HEK293T (cell line): ENCODE measurements around the gene HOXB3.

Source experiments
- CTCF ChIA-PET: fragments of 350-600 bp; formaldehyde crosslinking; extraction: SDS; loops from one replicate; lab custom pipeline; 2021; ENCODE audit warnings: antibody characterized with exemption, inconsistent platforms; lab: Yijun Ruan, JAX
- POLR2A ChIA-PET: fragments of 350-600 bp; formaldehyde crosslinking; extraction: SDS; loops from one replicate; lab custom pipeline; 2020; ENCODE audit warnings: antibody characterized with exemption, inconsistent platforms; lab: Yijun Ruan, JAX
- DNase-seq: peaks from one replicate; pipeline ENCODE4 v3.0.0; 2012; ENCODE audit warnings: mixed read lengths; ENCODE audit errors: extremely low spot score
- ARNT ChIP-seq: fragments of 450-650 bp; IDR thresholded peaks from 2 replicates; pipeline ENCODE4 v1.6.1; 2017; ENCODE audit warnings: mild to moderate bottlenecking
- BHLHE40 ChIP-seq: fragments of 450-650 bp; IDR thresholded peaks from 2 replicates; pipeline ENCODE4 v1.6.1; 2016; ENCODE audit warnings: mild to moderate bottlenecking, moderate library complexity, borderline replicate concordance
- CTBP1 ChIP-seq: fragments of 450-650 bp; IDR thresholded peaks from 2 replicates; pipeline ENCODE4 v1.6.1; 2016; ENCODE audit warnings: borderline replicate concordance
- ELF4 ChIP-seq: fragments of 450-650 bp; IDR thresholded peaks from 2 replicates; pipeline ENCODE4 v1.6.1; 2017; ENCODE audit warnings: antibody characterized with exemption
- FOXA1 ChIP-seq: fragments of 450-650 bp; IDR thresholded peaks from 2 replicates; pipeline ENCODE4 v1.6.1; 2016; ENCODE audit warnings: mild to moderate bottlenecking
- FOXK2 ChIP-seq: fragments of 450-650 bp; IDR thresholded peaks from 2 replicates; pipeline ENCODE4 v1.6.1; 2016; ENCODE audit warnings: mild to moderate bottlenecking
- FOXM1 ChIP-seq: fragments of 450-650 bp; IDR thresholded peaks from 2 replicates; pipeline ENCODE4 v1.6.1; 2017; ENCODE audit warnings: mild to moderate bottlenecking, borderline replicate concordance
- HDGF ChIP-seq: fragments of 450-650 bp; IDR thresholded peaks from 2 replicates; pipeline ENCODE4 v1.6.1; 2017; ENCODE audit warnings: antibody characterized with exemption, borderline replicate concordance
- L3MBTL2 ChIP-seq: fragments of 450-650 bp; conservative IDR thresholded peaks from 2 replicates; pipeline ENCODE4 v1.6.1; 2016; ENCODE audit warnings: mild to moderate bottlenecking
- LEF1 ChIP-seq: fragments of 450-650 bp; IDR thresholded peaks from 2 replicates; pipeline ENCODE4 v1.6.1; 2017; ENCODE audit warnings: mild to moderate bottlenecking, borderline replicate concordance
- NFRKB ChIP-seq: fragments of 450-650 bp; IDR thresholded peaks from 2 replicates; pipeline ENCODE4 v1.6.1; 2016; ENCODE audit warnings: mild to moderate bottlenecking, moderate library complexity
- PKNOX1 ChIP-seq: fragments of 450-650 bp; IDR thresholded peaks from 2 replicates; pipeline ENCODE4 v1.6.1; 2016
- SP1 ChIP-seq: fragments of 450-650 bp; IDR thresholded peaks from 2 replicates; pipeline ENCODE4 v1.6.1; 2017
- SUZ12 ChIP-seq: fragments of 450-650 bp; IDR thresholded peaks from 2 replicates; pipeline ENCODE4 v1.6.1; 2016; ENCODE audit warnings: mild to moderate bottlenecking
- TARDBP ChIP-seq: fragments of 450-650 bp; IDR thresholded peaks from 2 replicates; pipeline ENCODE4 v1.6.1; 2016
- ZNF384 ChIP-seq: fragments of 450-650 bp; IDR thresholded peaks from 2 replicates; pipeline ENCODE4 v1.6.1; 2016

HOXB3 gene

GRCh38 chr17:48601539-48602425, 11.7 kb upstream of the HOXB3 start:
- CTCF ChIA-PET = interaction anchor here (0.6 to 2.0 kb wide), 6 partner anchors 14 to 373 kb away, joined by 3 to 8 read pairs (median 3); no protein-coding TSS in a partner anchor
- TF ChIP-seq FOXM1 = no peak
- no peak for TF ChIP-seq PKNOX1
- TF ChIP-seq FOXK2 = no peak
- no peak for TF ChIP-seq TARDBP
- TF ChIP-seq CTBP1 = no peak
- no peak for TF ChIP-seq SUZ12
- no peak for TF ChIP-seq SP1
- TF ChIP-seq FOXA1 = no peak
- TF ChIP-seq LEF1 = no peak
- no peak for TF ChIP-seq ARNT
- no peak for TF ChIP-seq HDGF
- TF ChIP-seq ZNF384 = no peak
- TF ChIP-seq ELF4 = no peak
- no peak for DNase-seq
- POLR2A ChIA-PET = interaction anchor here (1.2 to 1.9 kb wide), 2 partner anchors 8 to 501 kb away, joined by 5 to 14 read pairs; partner anchors contain the start of genes CBX1 and HOXB7

DNA sequence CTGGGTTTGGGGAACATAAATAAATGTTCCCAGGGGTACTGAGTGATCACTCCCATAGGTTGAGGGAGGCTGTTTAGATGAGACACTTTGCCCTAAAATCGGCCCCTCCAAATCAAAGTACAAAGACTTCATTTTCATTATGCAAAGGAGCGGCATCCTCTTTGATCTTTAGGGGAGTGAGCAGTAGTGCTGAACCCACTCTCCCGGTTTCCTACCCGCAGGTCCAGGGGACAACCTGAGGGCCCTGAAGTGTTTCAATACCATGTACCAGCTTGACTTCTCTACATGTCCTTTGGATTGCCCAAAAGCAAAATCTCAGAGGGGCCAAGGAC, 11.1 kb upstream of the HOXB3 start:
- ChIA-PET CTCF (interaction anchor here (0.6 to 2.0 kb wide), 6 partner anchors 14 to 373 kb away, joined by 3 to 8 read pairs (median 3); no protein-coding TSS in a partner anchor), POLR2A (interaction anchor here (1.2 to 1.9 kb wide), 2 partner anchors 9 to 500 kb away, joined by 5 to 14 read pairs; partner anchors contain the start of genes CBX1 and HOXB7)
- DNase-seq = no peak
- TF ChIP-seq LEF1 = no peak
- no peak for TF ChIP-seq ARNT
- no peak for TF ChIP-seq BHLHE40
- TF ChIP-seq L3MBTL2 = no peak
- no peak for TF ChIP-seq CTBP1
- TF ChIP-seq FOXM1 = no peak
- TF ChIP-seq ZNF384 = no peak
- TF ChIP-seq ELF4 = no peak
- TF ChIP-seq FOXK2 = no peak

DNA sequence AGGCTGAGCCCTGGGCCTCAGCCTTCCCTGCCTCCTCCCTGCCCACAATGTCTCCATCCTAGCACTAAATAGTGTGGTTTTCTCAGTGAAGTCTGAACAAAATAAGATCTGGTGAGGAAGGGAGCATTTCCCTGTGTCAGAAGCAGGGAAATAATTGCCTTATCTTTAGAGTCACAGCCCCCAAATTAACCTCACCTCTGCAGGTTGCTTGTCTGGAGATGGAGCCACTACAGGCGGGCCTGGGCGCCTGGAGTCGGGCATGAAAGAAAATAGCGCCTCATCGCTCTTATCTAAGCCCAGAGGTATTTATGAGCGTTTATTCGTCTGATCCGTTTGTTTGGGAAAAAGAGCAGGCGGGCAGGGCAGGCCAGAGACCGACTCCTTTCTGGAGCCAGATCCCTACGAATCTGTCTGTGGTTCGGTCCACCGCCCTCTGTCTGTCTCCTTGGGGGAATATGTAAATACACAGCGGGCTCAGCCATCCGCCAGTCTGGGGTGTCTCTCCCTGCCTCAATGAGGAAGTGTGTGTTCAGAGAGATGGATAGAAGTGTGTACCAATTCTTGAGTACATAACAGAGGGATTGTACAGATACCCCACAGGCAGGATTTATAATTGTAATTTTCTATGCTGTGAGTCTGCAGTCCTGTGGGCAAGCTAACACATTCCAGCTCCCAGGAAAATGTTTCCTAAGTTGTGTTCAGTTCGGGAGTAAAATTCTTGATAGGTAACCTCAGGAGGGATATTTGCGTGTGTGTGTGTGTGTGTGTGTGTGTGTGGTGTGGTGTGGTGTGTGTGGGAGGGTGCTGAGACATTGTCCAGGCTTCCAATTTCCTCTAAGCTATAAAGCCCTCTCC, 10.4 kb upstream of the HOXB3 start:
- ChIA-PET CTCF (interaction anchor here (0.6 to 2.0 kb wide), 5 partner anchors 13 to 372 kb away, joined by 3 to 8 read pairs (median 3); no protein-coding TSS in a partner anchor), POLR2A (interaction anchor here (1.9 kb wide), 1 partner anchor 10 kb away, joined by 14 read pairs; the partner anchor contains the start of gene HOXB7)
- no peak for TF ChIP-seq ELF4
- no peak; the same call in 1 of the 2 replicates for TF ChIP-seq TARDBP
- TF ChIP-seq HDGF = no peak
- no peak for TF ChIP-seq SUZ12
- TF ChIP-seq PKNOX1 = no peak
- TF ChIP-seq FOXM1 = no peak
- TF ChIP-seq NFRKB = no peak
- TF ChIP-seq FOXK2 = no peak
- DNase-seq = no peak

DNA sequence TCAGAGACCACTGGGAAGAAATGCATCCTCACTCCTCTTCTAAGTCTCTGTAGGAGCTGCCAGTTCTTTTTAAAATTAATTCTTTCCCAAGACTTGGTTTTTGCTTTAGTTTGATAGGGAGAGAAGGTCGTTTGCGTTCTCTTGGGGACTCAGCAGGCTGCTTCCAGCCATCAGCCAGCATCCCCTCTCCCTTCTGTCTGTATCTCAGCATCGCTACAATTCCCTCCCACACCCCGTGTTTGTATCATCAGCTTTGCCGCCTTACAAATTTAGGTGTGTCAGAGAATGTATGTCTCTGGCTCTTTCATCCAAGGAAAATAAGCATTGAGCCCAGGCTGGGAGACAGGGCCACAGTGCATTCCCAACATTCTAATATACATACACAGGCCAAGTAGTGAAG, 9.3 kb upstream of the HOXB3 start:
- TF ChIP-seq HDGF = no peak
- TF ChIP-seq ARNT = no peak
- no peak for TF ChIP-seq NFRKB
- no peak for TF ChIP-seq FOXK2
- TF ChIP-seq CTBP1 = no peak
- no peak for TF ChIP-seq TARDBP
- TF ChIP-seq FOXA1 = no peak
- TF ChIP-seq FOXM1 = no peak
- TF ChIP-seq SP1 = no peak
- TF ChIP-seq L3MBTL2 = no peak
- ChIA-PET POLR2A (interaction anchor here (1.2 to 1.9 kb wide), 3 partner anchors 10 to 12 kb away, joined by 5 to 8 read pairs (median 6); no protein-coding TSS in a partner anchor), CTCF (interaction anchor here (0.5 to 1.5 kb wide), 4 partner anchors 10 to 224 kb away, joined by 3 to 5 read pairs (median 4); no protein-coding TSS in a partner anchor)
- no peak for DNase-seq

GRCh38 chr17:48598736-48599135, 8.7 kb upstream of the HOXB3 start:
- ChIA-PET POLR2A (interaction anchor here (1.0 to 1.9 kb wide), 4 partner anchors 10 to 24 kb away, joined by 4 to 8 read pairs (median 6); no protein-coding TSS in a partner anchor), CTCF (interaction anchor here (0.5 to 1.5 kb wide), 4 partner anchors 10 to 224 kb away, joined by 3 to 5 read pairs (median 4); no protein-coding TSS in a partner anchor)
- TF ChIP-seq CTBP1 = no peak
- TF ChIP-seq BHLHE40 = no peak
- TF ChIP-seq LEF1 = no peak
- no peak for TF ChIP-seq FOXM1
- TF ChIP-seq FOXA1 = no peak
- no peak for TF ChIP-seq NFRKB
- no peak for TF ChIP-seq PKNOX1
- no peak for TF ChIP-seq ARNT
- no peak for TF ChIP-seq SUZ12
- no peak for TF ChIP-seq HDGF
- TF ChIP-seq TARDBP = no peak
- TF ChIP-seq ELF4 = no peak
- TF ChIP-seq ZNF384 = no peak
- no peak for TF ChIP-seq L3MBTL2
- no peak for TF ChIP-seq SP1
- no peak for TF ChIP-seq FOXK2
- DNase-seq = no peak
